Activated effector memory CD4-positive, alpha-beta T cell treated with Interleukin-2 at 50 U/mL for 16 hours (primary cell): ENCODE measurements around the gene TAS2R60.
"Not testable (repeated sequence)": the region's sequence is repeated elsewhere in the genome, so short reads cannot be mapped to it uniquely, and the experiment has no call there.

Source experiments
- DNase-seq: peaks from one replicate; pipeline ENCODE4 v3.0.0-alpha.2; 2020

TAS2R60 gene

DNA sequence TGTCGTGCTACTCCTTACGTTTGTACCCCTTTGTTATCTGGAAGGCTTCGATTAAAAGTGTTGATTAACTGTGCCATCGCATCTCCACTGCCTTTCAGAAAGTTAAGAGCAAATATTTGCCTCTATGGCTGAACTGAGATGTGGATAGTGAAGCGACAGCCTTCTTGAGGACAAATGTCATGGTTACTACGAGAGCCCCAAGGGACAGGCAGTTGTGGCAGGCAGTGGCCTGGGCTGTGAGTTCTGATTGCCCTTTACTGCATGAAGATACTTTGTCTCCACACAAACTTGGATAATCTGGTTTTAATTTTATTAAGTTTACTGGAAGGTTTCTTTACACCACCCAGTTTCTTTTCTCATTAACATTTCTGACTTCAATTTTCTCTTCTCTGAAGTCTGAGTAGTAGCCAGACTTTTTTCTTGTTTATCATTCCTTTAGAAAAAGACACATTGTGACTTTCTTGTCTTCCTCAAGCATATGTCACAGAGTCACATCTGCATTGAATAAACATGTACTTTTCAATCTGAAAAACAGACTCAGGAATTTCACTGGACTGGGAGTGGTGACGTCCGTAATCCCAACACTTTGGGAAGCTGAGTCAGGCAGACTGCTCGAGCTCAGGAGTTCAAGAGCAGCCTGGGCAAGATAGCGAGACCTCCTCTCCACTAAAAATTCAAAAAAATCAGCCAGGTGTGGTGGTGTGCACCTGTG, 36.0 kb downstream of the TAS2R60 start:
- DNase-seq: no peak

- no peak for DNase-seq
Measured at GRCh38 chr7:143480501-143480900, 37.2 kb downstream of the TAS2R60 start.

GRCh38 chr7:143484119-143484518, 40.9 kb downstream of the TAS2R60 start:
- DNase-seq: no peak

DNA sequence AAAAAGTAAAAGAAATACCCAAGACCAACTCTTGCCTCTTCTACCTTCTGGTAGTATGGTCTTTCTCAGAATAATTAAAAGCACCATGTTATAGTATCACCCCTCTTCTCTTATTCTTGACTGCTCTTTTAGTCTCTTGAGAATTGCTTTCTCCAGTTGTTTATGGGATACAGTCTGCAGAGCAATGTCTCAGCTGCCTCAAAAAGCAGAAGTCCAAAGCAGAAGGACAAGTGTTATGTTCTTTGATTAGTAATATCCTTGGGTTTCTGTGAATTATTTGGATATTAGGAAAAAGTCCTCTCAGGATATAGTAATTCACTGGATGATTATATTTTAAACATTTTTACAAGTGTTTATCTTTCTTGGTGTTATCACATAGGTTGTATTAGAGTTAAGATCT, 41.8 kb downstream of the TAS2R60 start:
- DNase-seq: no peak

DNA sequence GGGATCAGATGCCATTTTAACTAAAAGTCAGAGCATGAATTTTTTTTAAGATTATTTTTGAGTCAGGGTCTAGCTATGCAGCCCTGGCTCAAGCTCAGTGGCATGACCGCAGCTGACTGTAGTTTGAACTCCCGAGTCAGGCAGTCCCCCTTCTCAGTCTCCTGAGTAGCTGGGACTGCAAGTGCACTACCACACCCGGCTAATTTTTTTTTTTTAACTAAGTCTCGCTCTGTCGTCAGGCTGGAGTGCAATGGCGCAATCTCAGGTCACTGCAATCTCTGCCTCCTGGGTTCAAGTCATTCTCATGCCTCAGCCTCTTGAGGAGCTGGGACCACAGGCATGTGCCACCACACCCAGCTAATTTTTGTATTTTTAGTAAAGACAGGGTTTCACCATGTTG, 42.2 kb downstream of the TAS2R60 start:
- no peak for DNase-seq

DNA sequence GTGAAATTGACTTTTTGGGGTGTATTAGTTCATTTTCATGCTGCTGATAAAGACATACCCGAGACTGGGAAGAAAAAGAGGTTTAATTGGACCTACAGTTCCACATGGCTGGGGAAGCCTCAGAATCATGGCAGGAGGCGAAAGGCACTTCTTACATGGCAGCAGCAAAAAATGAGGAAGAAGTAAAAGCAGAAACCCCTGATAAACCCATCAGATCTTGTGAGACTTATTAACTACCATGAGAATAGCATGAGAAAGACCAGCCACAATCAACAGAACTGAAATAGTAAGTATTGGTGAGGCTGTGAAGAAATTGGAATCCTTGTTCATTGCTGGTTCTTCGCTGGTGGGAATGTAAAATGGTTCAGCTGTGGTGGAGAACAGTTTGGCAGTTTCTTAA, 43.0 kb downstream of the TAS2R60 start:
- DNase-seq: not testable (repeated sequence)

GRCh38 chr7:143487061-143487460, 43.8 kb downstream of the TAS2R60 start:
- no peak for DNase-seq

DNA sequence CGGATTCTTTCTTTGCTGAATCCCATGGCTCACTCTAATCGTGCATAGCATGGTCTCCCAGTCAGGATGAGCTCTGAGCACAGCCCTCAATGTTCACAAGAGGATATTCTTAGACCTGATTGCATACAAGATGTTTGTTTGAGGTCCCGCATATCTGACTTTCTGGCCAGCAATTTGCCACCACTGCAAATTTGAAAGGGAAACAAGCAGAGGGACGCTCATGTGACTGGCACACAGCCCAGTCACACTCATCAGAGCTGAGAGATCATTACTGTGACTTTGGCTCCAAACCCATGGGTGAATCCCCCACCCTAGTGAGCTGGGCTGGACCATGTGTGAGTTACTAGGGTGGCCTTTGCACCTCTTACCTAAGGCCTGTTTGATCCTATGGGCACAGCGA, 44.3 kb downstream of the TAS2R60 start:
- DNase-seq: no peak

DNA sequence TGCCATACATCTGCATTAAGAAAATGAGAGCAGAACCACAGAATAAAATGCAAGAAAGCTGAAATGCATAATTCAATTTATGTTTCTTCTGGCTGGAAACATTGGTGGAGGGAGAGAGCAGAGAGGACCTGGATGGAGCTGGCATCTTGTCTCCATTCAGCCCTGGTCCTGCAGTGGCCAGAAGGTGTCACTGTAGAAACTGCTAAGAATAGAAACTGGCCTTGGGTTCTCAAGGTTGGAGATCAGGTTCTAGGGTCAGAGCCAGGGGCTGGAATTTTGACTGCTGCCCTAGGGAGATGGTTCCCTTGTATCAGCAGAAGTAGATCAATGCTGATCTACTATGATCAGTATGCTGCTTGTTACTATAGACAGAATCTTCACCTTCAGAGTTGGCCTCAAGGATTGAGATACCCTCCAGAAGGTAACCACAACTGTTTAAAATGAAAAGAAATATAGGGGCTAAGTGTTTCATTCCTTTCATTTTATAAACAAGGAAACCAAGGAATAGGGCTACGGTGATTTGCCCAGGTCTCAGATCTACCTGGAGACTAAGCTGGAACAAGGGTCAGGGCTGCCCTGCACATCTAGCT, 47.6 kb downstream of the TAS2R60 start:
- DNase-seq: no peak

GRCh38 chr7:143492043-143492471, 48.8 kb downstream of the TAS2R60 start:
- no peak for DNase-seq

GRCh38 chr7:143492799-143493739, 49.8 kb downstream of the TAS2R60 start:
- no peak for DNase-seq

GRCh38 chr7:143493751-143494150, 50.5 kb downstream of the TAS2R60 start:
- DNase-seq: no peak
